ENCODE measurements around the gene DAB2IP. TPM values are rescaled to one million over a fixed set of nuclear protein-coding genes. Genes with fewer than 3 reads are reported as not detected.

The DAB2IP gene
- total RNA-seq, 1 donor from 2014 or later = 67.8 TPM

GRCh38 chr9:121692606-121693387 lies 41.4 kb downstream of the DAB2IP start:
- H3K4me1 Mint-ChIP-seq (ENCODE audit: low read depth) = peaks cover 12% of the 10 kb centered on the region
- no peaks in the 10 kb centered on the region for H3K27me3 Mint-ChIP-seq
- DNase-seq (ENCODE audit: low spot score, unreplicated experiment) = no peak
- no peak for TF ChIP-seq CTCF (IDR thresholded peaks at IDR 0.05; ENCODE audit: unreplicated experiment)
- H3K4me3 Mint-ChIP-seq (ENCODE audit: low read depth) = no peak overlapping the region
- no peaks in the 10 kb centered on the region for H3K36me3 Mint-ChIP-seq (ENCODE audit: insufficient read depth)
- H3K27ac Mint-ChIP-seq = peak overlapping the region; percentile 13
- H3K9me3 Mint-ChIP-seq (ENCODE audit: low read depth) = no peaks in the 10 kb centered on the region

GRCh38 chr9:121693388-121693670 lies 41.9 kb downstream of the DAB2IP start:
- H3K27ac Mint-ChIP-seq = no peak overlapping the region
- H3K27me3 Mint-ChIP-seq = no peaks in the 10 kb centered on the region
- H3K9me3 Mint-ChIP-seq (ENCODE audit: low read depth) = no peaks in the 10 kb centered on the region
- no peak for DNase-seq (ENCODE audit: low spot score, unreplicated experiment)
- no peaks in the 10 kb centered on the region for H3K36me3 Mint-ChIP-seq (ENCODE audit: insufficient read depth)
- TF ChIP-seq CTCF (IDR thresholded peaks at IDR 0.05; ENCODE audit: unreplicated experiment) = no peak
- peaks cover 14% of the 10 kb centered on the region for H3K4me1 Mint-ChIP-seq (ENCODE audit: low read depth)
- H3K4me3 Mint-ChIP-seq (ENCODE audit: low read depth) = no peak overlapping the region

GRCh38 chr9:121694001-121694400 lies 42.6 kb downstream of the DAB2IP start:
- no peak for TF ChIP-seq CTCF (IDR thresholded peaks at IDR 0.05; ENCODE audit: unreplicated experiment)
- Mint-ChIP-seq H3K4me3 (ENCODE audit: low read depth) (no peak overlapping the region), H3K36me3 (ENCODE audit: insufficient read depth) (no peaks in the 10 kb centered on the region), H3K27me3 (no peaks in the 10 kb centered on the region), H3K9me3 (ENCODE audit: low read depth) (no peaks in the 10 kb centered on the region), H3K27ac (no peak overlapping the region), H3K4me1 (ENCODE audit: low read depth) (peaks cover 14% of the 10 kb centered on the region)
- DNase-seq (ENCODE audit: low spot score, unreplicated experiment) = no peak

GRCh38 chr9:121694600-121694999 lies 43.2 kb downstream of the DAB2IP start:
- DNase-seq (ENCODE audit: low spot score, unreplicated experiment) = no peak
- no peak overlapping the region for H3K4me3 Mint-ChIP-seq (ENCODE audit: low read depth)
- H3K27ac Mint-ChIP-seq = no peak overlapping the region
- no peaks in the 10 kb centered on the region for H3K27me3 Mint-ChIP-seq
- H3K36me3 Mint-ChIP-seq (ENCODE audit: insufficient read depth) = no peaks in the 10 kb centered on the region
- H3K9me3 Mint-ChIP-seq (ENCODE audit: low read depth) = no peaks in the 10 kb centered on the region
- peaks cover 14% of the 10 kb centered on the region for H3K4me1 Mint-ChIP-seq (ENCODE audit: low read depth)
- no peak for TF ChIP-seq CTCF (IDR thresholded peaks at IDR 0.05; ENCODE audit: unreplicated experiment)

GRCh38 chr9:121696930-121697329 lies 45.5 kb downstream of the DAB2IP start:
- no peaks in the 10 kb centered on the region for H3K27me3 Mint-ChIP-seq
- H3K27ac Mint-ChIP-seq = no peak overlapping the region
- TF ChIP-seq CTCF (IDR thresholded peaks at IDR 0.05; ENCODE audit: unreplicated experiment) = no peak
- H3K36me3 Mint-ChIP-seq (ENCODE audit: insufficient read depth) = no peaks in the 10 kb centered on the region
- H3K9me3 Mint-ChIP-seq (ENCODE audit: low read depth) = no peaks in the 10 kb centered on the region
- peaks cover 10% of the 10 kb centered on the region for H3K4me1 Mint-ChIP-seq (ENCODE audit: low read depth)
- peak overlapping the region; percentile 72 for H3K4me3 Mint-ChIP-seq (ENCODE audit: low read depth)
- no peak for DNase-seq (ENCODE audit: low spot score, unreplicated experiment)
